Measurements from ENCODE around the gene CRACR2B.

The CRACR2B gene

GRCh38 chr11:794766-795633, 32.7 kb upstream of the CRACR2B start:
- DNase-seq (ENCODE audit: low read depth in 2 of 2) = no peak

GRCh38 chr11:795634-796564, 31.8 kb upstream of the CRACR2B start:
- peak; percentile 73 to 76 for DNase-seq (ENCODE audit: low read depth in 2 of 2)

GRCh38 chr11:796565-797295, 31.0 kb upstream of the CRACR2B start:
- DNase-seq (ENCODE audit: low read depth in 2 of 2) = no peak

GRCh38 chr11:797296-798092, 30.2 kb upstream of the CRACR2B start:
- DNase-seq (ENCODE audit: low read depth in 2 of 2) = peak; percentile 56 to 72

GRCh38 chr11:798093-798713, 29.5 kb upstream of the CRACR2B start, which contains the start of gene SLC25A22:
Gene SLC25A22 (minus strand): TSS chr11:798281. CDS start chr11:795006, 3,275 bp downstream.
- DNase-seq (ENCODE audit: low read depth in 2 of 2) = peak; percentile 80 to 82

GRCh38 chr11:799641-800316, 27.9 kb upstream of the CRACR2B start:
- DNase-seq (ENCODE audit: low read depth in 2 of 2) = no peak

GRCh38 chr11:800473-800872, 27.2 kb upstream of the CRACR2B start:
- no peak for DNase-seq (ENCODE audit: low read depth in 2 of 2)

GRCh38 chr11:801097-801780, 26.5 kb upstream of the CRACR2B start:
- no peak for DNase-seq (ENCODE audit: low read depth in 2 of 2)

GRCh38 chr11:802018-802617, 25.6 kb upstream of the CRACR2B start:
- DNase-seq (ENCODE audit: low read depth in 2 of 2) = no peak

- no peak for DNase-seq (ENCODE audit: low read depth in 2 of 2)
These were observed 24.8 kb upstream of the CRACR2B start for GRCh38 chr11:802693-803466.

GRCh38 chr11:803467-803742, 24.3 kb upstream of the CRACR2B start:
- DNase-seq (ENCODE audit: low read depth in 2 of 2) = no peak

GRCh38 chr11:803770-804598, 23.7 kb upstream of the CRACR2B start:
- no peak for DNase-seq (ENCODE audit: low read depth in 2 of 2)

- no peak for DNase-seq (ENCODE audit: low read depth in 2 of 2)
These were observed 23.1 kb upstream of the CRACR2B start for GRCh38 chr11:804599-804964.

- no peak for DNase-seq (ENCODE audit: low read depth in 2 of 2)
These were observed 19.1 kb upstream of the CRACR2B start for GRCh38 chr11:808427-809286.

- DNase-seq (ENCODE audit: low read depth in 2 of 2) = peak; percentile 94 to 97
These were observed 18.3 kb upstream of the CRACR2B start, which contains the start of gene RPLP2 for GRCh38 chr11:809287-810039. Gene RPLP2 (plus strand): TSS chr11:809967. CDS start chr11:810235, 268 bp downstream.

Data from activated CD4-positive, alpha-beta T cell treated with anti-CD3 and anti-CD28 coated beads for 24 hours (primary cell).